ENCODE data around the gene LSAMP.

LSAMP gene

DNA sequence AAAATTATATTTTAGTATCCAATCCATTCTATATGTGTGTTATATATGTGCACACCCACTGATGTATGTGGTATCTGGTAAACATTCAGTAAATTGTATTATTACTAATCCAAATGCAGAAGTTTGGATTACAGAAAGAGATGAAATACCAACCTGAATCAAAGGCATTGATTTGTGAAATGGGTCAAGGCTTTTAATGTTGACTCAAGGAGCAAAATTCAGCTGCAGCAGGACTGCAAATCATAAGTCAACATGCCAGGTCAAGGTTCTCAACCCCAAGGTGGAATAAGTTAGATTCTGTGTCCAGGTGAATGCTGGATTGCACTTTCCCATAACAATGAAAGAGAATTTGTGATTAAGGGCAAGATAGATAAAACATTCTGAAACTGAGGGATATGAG, 631.3 kb downstream of the LSAMP start:
- H3K36me3 ChIP-seq (ENCODE audit: control insufficient read depth, insufficient read depth, low read length), result no peaks in the 10 kb centered on the region
- no peak for DNase-seq (ENCODE audit: extremely low read depth, insufficient read length)
- TF ChIP-seq, protein P1, sequence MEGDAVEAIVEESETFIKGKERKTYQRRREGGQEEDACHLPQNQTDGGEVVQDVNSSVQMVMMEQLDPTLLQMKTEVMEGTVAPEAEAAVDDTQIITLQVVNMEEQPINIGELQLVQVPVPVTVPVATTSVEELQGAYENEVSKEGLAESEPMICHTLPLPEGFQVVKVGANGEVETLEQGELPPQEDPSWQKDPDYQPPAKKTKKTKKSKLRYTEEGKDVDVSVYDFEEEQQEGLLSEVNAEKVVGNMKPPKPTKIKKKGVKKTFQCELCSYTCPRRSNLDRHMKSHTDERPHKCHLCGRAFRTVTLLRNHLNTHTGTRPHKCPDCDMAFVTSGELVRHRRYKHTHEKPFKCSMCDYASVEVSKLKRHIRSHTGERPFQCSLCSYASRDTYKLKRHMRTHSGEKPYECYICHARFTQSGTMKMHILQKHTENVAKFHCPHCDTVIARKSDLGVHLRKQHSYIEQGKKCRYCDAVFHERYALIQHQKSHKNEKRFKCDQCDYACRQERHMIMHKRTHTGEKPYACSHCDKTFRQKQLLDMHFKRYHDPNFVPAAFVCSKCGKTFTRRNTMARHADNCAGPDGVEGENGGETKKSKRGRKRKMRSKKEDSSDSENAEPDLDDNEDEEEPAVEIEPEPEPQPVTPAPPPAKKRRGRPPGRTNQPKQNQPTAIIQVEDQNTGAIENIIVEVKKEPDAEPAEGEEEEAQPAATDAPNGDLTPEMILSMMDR (IDR thresholded peaks at IDR 0.05; ENCODE audit: insufficient read depth, low read length, poor library complexity, severe bottlenecking), result no peak
- no peaks in the 10 kb centered on the region; the same call in 1 of the 2 replicates for H3K27me3 ChIP-seq (replicated peaks; ENCODE audit: control insufficient read depth, insufficient read depth, low read length)
- H3K4me3 ChIP-seq (replicated peaks; ENCODE audit: low read depth, low read length), result no peak overlapping the region

DNA sequence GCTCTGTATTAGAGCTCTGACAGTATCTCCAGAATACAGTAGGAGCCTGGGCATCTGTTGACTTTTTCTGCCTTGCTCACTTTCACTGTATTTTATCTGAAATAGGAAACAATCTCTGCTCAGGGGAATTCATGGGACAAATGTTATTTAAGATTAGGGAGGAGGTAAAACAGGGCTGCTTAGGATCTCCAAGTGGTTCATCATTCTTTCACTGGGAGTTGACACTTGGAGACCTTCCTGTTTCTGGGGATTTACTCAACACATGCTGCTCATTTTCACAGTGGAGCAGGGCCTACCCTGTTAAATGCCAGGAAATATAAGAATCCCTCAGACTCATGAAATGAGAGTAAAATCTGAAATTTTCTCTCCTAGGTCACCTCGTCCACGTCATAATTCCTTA, 636.5 kb downstream of the LSAMP start:
- no peaks in the 10 kb centered on the region for H3K36me3 ChIP-seq (ENCODE audit: control insufficient read depth, insufficient read depth, low read length)
- no peak overlapping the region for H3K4me3 ChIP-seq (replicated peaks; ENCODE audit: low read depth, low read length)
- DNase-seq (ENCODE audit: extremely low read depth, insufficient read length), result no peak
- H3K27me3 ChIP-seq (replicated peaks; ENCODE audit: control insufficient read depth, insufficient read depth, low read length), result no peaks in the 10 kb centered on the region; the same call in 1 of the 2 replicates
- TF ChIP-seq, protein P1 (IDR thresholded peaks at IDR 0.05; ENCODE audit: insufficient read depth, low read length, poor library complexity, severe bottlenecking), result no peak

DNA sequence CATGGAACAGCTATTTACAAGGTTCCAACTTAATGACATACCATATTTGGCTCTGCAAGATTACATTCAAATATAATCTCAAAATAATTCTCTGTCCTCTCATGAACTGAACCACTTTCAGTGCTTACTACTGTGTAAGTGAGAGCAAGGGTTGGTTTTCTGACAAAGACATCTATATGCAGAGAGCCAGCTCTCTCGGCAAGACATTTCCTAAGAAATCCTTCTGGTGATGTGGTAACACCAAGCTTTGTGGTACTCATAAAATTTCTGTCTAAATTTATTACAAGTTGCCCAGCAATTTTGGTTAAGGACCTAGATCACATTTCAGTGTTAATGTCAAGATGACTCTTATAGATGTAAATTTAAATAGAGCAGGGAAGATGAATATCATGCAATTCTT, 637.0 kb downstream of the LSAMP start:
- TF ChIP-seq, protein P1 (IDR thresholded peaks at IDR 0.05; ENCODE audit: insufficient read depth, low read length, poor library complexity, severe bottlenecking), result no peak
- H3K36me3 ChIP-seq (ENCODE audit: control insufficient read depth, insufficient read depth, low read length), result no peaks in the 10 kb centered on the region
- no peak for DNase-seq (ENCODE audit: extremely low read depth, insufficient read length)
- no peaks in the 10 kb centered on the region; the same call in 1 of the 2 replicates for H3K27me3 ChIP-seq (replicated peaks; ENCODE audit: control insufficient read depth, insufficient read depth, low read length)
- no peak overlapping the region for H3K4me3 ChIP-seq (replicated peaks; ENCODE audit: low read depth, low read length)

DNA sequence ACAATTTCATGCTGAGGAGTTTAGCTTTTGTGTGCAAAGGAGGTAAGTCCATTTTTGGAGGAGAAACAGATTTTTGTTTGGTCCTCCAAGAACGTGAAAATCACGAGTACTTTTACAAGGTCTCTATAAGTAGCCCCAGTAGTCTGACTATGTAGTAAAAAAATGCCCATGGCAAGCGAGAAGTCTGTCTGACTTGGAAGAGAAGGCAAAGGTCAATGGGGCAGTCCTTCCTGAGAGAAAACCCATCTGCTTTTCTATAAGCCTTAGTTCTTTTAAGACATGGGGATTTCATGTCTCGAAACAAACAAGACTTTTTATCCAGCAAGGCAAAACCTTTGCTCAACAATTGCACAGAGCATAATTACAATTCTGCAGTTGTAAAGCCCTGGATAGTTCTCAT, 638.8 kb downstream of the LSAMP start:
- TF ChIP-seq, protein P1 (IDR thresholded peaks at IDR 0.05; ENCODE audit: insufficient read depth, low read length, poor library complexity, severe bottlenecking), result no peak
- H3K36me3 ChIP-seq (ENCODE audit: control insufficient read depth, insufficient read depth, low read length), result no peaks in the 10 kb centered on the region
- DNase-seq (ENCODE audit: extremely low read depth, insufficient read length), result no peak
- H3K27me3 ChIP-seq (replicated peaks; ENCODE audit: control insufficient read depth, insufficient read depth, low read length), result no peaks in the 10 kb centered on the region; the same call in 1 of the 2 replicates
- H3K4me3 ChIP-seq (replicated peaks; ENCODE audit: low read depth, low read length), result no peak overlapping the region

DNA sequence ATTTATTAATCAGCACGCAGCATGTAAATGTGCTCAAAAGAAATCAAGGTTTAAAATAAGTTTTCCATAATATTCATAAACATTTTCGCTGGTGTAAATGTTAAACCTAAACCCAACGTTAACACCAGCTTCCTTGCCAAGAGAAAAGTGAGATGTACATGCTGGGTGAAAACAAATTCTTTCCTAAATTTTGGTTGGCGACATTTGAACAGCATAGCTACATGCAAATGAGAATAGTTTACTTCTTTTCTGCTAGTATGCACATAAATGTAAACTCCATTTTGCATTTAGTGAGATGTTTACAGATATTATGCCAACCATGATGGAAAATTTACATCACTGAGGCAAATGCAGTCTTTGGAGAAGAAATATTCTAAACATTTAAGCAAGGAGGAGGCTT, 639.8 kb downstream of the LSAMP start:
- no peaks in the 10 kb centered on the region for H3K36me3 ChIP-seq (ENCODE audit: control insufficient read depth, insufficient read depth, low read length)
- DNase-seq (ENCODE audit: extremely low read depth, insufficient read length), result no peak
- no peaks in the 10 kb centered on the region; the same call in 1 of the 2 replicates for H3K27me3 ChIP-seq (replicated peaks; ENCODE audit: control insufficient read depth, insufficient read depth, low read length)
- TF ChIP-seq, protein P1 (IDR thresholded peaks at IDR 0.05; ENCODE audit: insufficient read depth, low read length, poor library complexity, severe bottlenecking), result no peak
- no peak overlapping the region for H3K4me3 ChIP-seq (replicated peaks; ENCODE audit: low read depth, low read length)

DNA sequence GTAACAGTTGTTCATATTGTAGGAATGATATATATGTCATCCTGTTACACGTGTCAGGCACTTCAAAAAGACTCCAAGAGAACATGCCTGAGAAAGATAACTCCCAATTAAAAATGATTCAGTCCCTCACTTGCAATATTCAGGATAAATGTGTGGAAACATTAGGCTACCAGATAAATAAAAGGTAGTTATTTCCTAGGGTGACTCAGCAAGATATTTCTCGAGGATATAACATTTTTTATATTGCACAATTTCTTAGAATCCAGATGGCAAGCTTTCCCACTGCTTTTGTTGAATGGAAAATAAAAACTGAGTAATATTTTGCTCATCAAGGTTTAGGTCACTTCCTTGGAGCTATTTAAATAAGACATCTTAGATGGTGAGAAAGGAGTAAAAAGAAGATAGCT, 640.6 kb downstream of the LSAMP start:
- H3K36me3 ChIP-seq (ENCODE audit: control insufficient read depth, insufficient read depth, low read length), result no peaks in the 10 kb centered on the region
- H3K4me3 ChIP-seq (replicated peaks; ENCODE audit: low read depth, low read length), result no peak overlapping the region
- TF ChIP-seq, protein P1 (IDR thresholded peaks at IDR 0.05; ENCODE audit: insufficient read depth, low read length, poor library complexity, severe bottlenecking), result no peak
- no peaks in the 10 kb centered on the region; the same call in 1 of the 2 replicates for H3K27me3 ChIP-seq (replicated peaks; ENCODE audit: control insufficient read depth, insufficient read depth, low read length)
- no peak for DNase-seq (ENCODE audit: extremely low read depth, insufficient read length)

All from GM06990 (cell line).